Ecto neural progenitor cell (in vitro differentiated cells): Measurements from ENCODE around the gene CACNA2D1.
"Not testable (repeated sequence)": the region's sequence is repeated elsewhere in the genome, so short reads cannot be mapped to it uniquely, and the experiment has no call there.

Experiments used
- DNase-seq: peaks from one replicate; pipeline ENCODE4 v3.0.0-alpha.2; 2018; ENCODE audit warnings: low spot score

CACNA2D1 gene

GRCh38 chr7:82166260-82167015 lies 277.1 kb downstream of the CACNA2D1 start:
- DNase-seq, result no peak

DNA sequence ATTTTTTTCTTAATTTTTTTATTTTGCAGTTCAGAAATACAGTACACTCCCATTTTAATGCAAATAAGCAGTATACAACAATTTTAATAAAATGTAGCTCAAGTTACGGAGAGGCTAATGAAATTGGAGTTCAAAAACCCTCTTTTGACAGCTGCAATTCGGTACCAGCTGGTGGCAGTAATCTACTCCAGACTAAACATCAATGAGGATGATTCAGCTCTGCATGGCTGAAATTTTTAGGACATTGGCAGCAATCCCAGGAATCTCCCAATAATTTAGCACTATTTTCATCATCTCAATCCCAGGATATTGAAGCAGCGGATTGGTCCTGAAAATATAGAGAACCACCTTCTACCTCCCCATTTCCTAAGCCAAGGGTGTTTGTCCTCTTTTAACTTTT lies 278.8 kb downstream of the CACNA2D1 start:
- no peak for DNase-seq

DNA sequence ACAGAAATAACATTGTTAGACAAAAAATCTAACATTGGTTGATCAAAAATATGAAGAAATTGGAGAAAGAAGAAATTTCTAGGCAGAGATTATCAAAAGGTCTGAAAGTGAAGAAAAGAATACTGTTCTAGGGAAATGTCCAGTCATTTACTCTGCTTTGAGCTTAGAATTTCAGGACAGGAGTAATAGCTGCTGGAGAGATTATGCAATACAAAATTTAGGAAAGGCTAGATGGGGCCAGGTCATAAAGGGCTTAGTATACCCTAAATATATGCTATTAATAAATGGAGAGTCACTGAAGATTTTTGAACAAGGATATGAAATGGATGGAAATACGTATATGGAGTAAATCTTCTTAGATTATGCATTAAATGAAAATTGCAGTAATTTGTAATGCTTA lies 279.2 kb downstream of the CACNA2D1 start:
- DNase-seq, result no peak

DNA sequence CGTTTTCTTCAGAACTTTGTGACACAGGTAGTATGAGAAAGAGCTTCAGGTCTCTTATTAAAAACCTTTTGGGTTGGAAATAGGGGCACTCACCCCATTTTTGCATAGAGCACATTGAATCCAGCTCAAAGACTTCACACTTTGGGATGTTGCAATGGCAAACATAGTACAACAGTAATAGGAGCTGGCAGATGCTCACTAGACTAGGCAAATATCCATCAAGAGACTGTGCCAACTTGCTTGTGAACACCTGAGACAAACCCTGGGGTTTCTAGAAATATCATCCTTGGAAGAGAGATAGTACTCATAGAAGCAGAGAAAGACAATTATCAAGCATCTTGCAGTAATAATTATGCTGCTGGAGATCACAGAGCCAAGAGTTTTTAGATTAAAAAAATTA lies 280.0 kb downstream of the CACNA2D1 start:
- no peak for DNase-seq

GRCh38 chr7:82162289-82162688 lies 281.3 kb downstream of the CACNA2D1 start:
- no peak for DNase-seq

DNA sequence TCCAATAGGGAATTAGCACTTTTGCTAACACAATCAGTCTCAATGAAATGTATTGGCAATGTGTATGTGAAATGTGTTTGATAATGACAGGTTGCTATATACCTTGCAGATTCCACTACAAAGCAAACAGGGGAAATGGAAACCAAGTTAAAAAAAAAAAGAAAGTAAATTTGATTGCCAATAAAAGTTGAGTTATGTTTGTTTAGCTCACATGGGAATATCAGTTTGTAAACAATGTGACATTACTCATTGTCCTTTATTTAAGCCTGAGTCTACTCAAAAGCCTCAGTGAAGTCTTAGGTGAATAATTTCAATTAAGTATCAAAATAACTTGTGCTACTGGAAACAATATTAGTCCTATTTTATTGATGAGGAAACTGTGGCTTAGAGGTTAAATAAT lies 285.2 kb downstream of the CACNA2D1 start:
- no peak for DNase-seq

DNA sequence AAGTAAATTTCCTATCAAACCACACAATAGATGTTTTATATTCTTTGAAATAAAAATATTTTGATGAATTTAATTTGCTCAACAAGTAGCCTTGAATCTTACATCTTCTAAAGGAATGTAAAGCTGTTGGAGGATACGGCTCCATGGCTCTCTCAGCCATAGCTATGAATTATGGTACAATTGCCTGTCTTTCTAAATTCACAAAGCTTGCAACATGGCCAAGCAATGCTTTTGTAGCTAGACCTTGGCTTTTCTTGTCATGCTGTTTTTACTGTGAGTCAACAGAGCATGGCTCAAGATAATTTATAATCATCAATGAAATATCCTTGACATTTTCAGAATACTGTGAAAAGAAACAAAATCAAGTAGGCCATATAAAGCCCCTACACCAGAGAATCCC lies 286.7 kb downstream of the CACNA2D1 start:
- no peak for DNase-seq

GRCh38 chr7:82156168-82156567 lies 287.4 kb downstream of the CACNA2D1 start:
- no peak for DNase-seq

DNA sequence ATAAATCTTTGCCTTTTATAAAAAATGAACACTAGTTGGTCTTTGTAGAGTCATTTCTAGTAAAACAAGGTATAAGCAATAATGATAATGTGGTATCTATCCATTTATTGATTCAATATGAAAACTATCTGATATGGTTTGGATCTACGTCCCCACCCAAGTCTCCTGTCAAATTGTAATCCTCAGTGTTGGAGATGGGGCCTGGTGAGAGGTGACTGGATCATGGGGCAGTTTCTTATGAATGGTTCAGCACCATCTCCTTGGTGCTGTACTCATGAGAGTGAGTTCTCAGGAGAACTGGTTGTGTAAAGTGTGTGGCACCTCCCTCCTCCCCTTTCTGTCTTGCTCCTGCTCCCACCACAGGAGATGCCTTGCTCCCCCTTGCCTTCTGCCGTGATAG lies 288.8 kb downstream of the CACNA2D1 start:
- no peak for DNase-seq

DNA sequence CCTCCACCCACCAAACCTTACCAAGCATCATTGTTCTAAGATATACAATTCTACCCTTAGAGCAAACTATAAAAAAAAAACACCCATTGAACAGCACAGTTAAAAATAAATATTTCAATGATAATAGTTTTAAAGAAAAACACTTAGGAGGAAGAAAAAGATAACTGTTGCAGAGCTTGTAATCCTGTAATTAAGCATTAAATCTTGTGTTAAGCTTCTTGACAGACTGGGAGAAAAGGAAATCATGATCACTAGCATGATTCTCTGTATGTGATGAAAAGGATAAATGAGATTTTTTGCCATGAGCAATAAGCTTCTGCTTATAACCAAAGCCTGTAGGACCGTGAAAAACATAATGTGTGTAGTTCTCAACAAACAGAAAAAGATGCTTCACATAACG lies 289.8 kb downstream of the CACNA2D1 start:
- no peak for DNase-seq

DNA sequence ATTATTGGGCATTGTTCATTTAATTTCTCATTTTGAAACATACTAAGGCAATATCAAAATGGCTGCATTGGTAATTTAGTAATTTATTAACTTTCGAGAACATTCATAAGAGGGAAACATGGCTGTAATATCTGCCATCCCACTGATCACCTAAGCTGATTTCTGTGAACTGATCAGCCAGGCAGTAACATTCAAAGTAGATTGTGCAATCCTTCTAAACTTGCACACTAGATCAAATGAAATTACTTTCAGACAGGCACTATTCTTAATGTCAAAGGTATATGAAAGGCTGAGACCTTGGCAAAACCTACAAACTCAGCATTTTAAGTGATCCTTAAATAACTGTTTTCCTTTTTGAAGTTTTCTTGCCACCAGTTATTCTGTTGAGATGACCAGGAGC lies 290.7 kb downstream of the CACNA2D1 start:
- DNase-seq, result no peak

GRCh38 chr7:82146491-82146890 lies 297.1 kb downstream of the CACNA2D1 start:
- no peak for DNase-seq

DNA sequence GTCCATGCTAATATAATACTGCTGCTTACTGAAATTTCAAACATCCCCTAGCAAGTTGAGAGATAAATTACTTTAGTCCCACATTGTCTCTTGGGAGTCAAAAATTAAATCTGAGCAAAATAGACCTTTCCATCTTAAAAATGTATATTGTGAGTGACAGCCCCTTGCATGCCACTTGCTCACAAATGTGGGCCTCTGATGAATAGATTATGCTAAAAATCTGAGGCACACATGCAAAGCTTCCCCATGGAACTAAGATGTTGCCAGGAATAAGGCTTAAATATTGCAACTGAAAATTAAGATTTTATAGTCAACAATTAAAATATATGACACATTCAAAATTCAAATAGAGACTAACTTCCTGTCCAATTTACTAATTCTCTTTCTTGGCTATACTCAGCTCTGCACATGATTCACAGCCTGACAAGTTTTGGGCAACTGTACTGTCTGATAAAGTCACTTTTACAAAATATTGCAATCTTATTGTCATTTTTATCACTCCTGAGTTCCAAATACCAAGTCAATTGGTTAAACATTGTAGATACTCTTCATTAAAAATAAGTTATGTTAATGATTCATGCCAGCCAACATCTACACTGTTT lies 301.2 kb downstream of the CACNA2D1 start:
- DNase-seq, result no peak

GRCh38 chr7:82141427-82141826 lies 302.1 kb downstream of the CACNA2D1 start:
- DNase-seq, result no peak

DNA sequence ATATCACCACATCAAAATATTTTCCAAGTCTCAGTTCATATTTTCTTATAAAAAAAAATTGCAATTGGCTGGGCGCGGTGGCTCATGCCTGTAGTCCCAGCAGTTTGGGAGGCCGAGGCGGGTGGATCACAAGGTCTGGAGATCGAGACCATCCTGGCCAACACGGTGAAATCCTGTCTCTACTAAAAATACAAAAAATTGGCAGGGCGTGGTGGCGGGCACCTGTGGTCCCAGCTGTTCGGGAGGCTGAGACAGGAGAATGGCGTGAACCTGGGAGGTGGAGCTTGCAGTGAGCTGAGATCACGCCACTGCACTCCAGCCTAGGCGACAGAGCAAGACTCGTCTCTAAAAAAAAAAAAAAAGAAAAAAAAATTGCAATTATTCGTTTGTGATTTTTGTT lies 303.0 kb downstream of the CACNA2D1 start:
- DNase-seq, result not testable (repeated sequence)

GRCh38 chr7:82131215-82131614 lies 312.4 kb downstream of the CACNA2D1 start:
- no peak for DNase-seq

DNA sequence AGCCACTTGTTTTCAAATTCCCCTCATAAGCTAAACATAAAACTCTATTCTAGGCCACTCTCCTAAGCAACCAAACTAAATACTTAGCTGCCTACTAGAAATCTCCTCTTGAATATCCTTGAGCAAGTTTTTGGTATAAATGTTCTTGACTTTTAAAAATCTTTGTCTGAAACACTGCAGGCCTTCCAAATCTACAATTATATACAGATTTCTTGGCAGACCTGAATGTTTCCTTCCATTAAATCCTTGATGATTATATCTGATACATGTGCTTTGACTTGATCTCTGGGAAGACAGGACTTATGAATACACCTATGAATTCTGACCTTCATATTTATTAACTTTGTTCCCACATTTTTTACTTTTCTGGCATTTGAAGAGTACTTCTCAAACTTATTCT lies 314.5 kb downstream of the CACNA2D1 start:
- no peak for DNase-seq

GRCh38 chr7:82128546-82128945 lies 315.0 kb downstream of the CACNA2D1 start:
- DNase-seq, result no peak

DNA sequence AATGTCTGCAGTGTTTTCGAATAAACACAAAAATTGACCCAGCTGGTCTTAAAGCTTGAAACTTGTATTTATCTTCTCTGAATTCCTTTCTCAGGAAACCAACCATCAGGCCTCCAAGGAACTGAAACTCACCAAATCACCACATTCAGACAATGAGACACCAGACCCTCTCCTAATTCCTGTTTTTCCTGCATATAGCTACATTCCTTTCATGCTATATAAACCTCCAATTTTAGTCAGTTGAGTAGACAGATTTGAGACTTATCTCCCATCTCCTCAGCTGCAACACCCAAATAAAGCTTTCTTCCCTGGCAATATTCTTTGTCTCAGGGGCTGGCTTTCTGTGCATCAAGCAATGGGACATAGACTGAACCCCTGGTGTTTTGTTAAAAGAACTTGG lies 317.0 kb downstream of the CACNA2D1 start:
- no peak for DNase-seq

DNA sequence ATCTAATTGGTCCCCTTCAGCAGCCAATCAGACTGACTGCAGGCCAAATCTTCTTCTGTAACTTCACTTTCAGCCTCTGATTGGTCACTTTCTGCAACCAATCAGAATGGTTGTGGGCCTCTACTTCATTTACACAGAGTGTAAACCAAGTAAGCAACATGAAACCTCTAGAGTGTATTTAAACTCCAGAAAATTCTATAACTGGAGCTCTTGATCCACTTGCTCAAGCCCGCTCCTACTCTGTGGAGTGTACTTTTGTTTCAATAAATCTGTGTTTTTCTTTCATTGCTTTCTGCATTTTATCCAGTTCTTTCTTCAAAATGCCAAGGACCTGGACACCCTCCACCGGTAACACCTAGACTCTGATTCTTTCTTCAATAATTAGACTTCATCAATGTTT lies 319.1 kb downstream of the CACNA2D1 start:
- no peak for DNase-seq

GRCh38 chr7:82122275-82122674 lies 321.3 kb downstream of the CACNA2D1 start:
- no peak for DNase-seq

- DNase-seq, result no peak
These were observed 329.3 kb downstream of the CACNA2D1 start for GRCh38 chr7:82114237-82114636.

GRCh38 chr7:82110146-82110840 lies 333.3 kb downstream of the CACNA2D1 start:
- DNase-seq, result peak; percentile 49
